Gastrocnemius medialis (tissue), 4 donors: ENCODE data around the gene MPV17. TPM values are rescaled to one million over a fixed set of nuclear protein-coding genes. Genes with fewer than 3 reads are reported as not detected.

Experiments used
- ATAC-seq, 2 donors: fragments of 150-250 bp; one replicate each; pipeline ENCODE4 v1.9.1; 2016
- DNase-seq, 2 donors: peaks; one replicate each; pipeline ENCODE4 v3.0.0-alpha.2; 2019
- H3K27ac ChIP-seq, 4 donors: fragments of 200-600 bp; sonication (generic); 1 replicate in 1 of 4; 2 replicates in 3 of 4; pipeline ENCODE4 v1.5.1; 2016 to 2018; ENCODE audit warnings: mild to moderate bottlenecking in 2 of 4, moderate library complexity in 1 of 4
- H3K27me3 ChIP-seq, 3 donors: fragments of 200-600 bp; sonication (generic) in 2 of 3; 1 replicate in 1 of 3; 2 replicates in 2 of 3; pipeline versions ENCODE4 v1.5.1 to v1.6.0; 2016 to 2019; ENCODE audit warnings: mild to moderate bottlenecking in 1 of 3, moderate library complexity in 1 of 3
- H3K36me3 ChIP-seq, 2 donors: fragments of 200-600 bp; sonication (generic) in 1 of 2; one replicate each; pipeline ENCODE4 v1.5.1; 2017 to 2018
- H3K4me1 ChIP-seq, 2 donors: fragments of 200-600 bp; sonication (generic) in 1 of 2; one replicate each; pipeline ENCODE4 v1.5.1; 2016 to 2017; ENCODE audit warnings: mild to moderate bottlenecking in 2 of 2
- H3K4me3 ChIP-seq, 4 donors: fragments of 200-600 bp; sonication (generic) in 3 of 4; 1 replicate in 1 of 4; 2 replicates in 3 of 4; pipeline ENCODE4 v1.5.1; 2016 to 2019; ENCODE audit warnings: mild to moderate bottlenecking in 2 of 4
- H3K9me3 ChIP-seq, 3 donors: fragments of 200-600 bp; sonication (generic) in 2 of 3; 1 replicate in 1 of 3; 2 replicates in 2 of 3; pipeline ENCODE4 v1.5.1; 2016 to 2019
- POLR2A ChIP-seq, 2 donors: fragments of 450-650 bp; IDR thresholded peaks; one replicate each; pipeline ENCODE4 v1.6.1; 2017; ENCODE audit warnings: antibody characterized with exemption in 2 of 2, mild to moderate bottlenecking in 2 of 2, moderate library complexity in 2 of 2
- in situ Hi-C, 4 donors: fragments of 200-750 bp; cut with MboI; loops; one replicate each; pipeline versions ENCODE4 v1.15.0 to v1.8.0; 2017; ENCODE audit warnings: low sequenced_read_pairs in 4 of 4
- intact Hi-C: fragments of 100-400 bp; cut with DNase I; formaldehyde crosslinking; loops from one replicate; pipeline ENCODE4 v1.15.1; 2023; ENCODE audit warnings: low total_unique reads
- total RNA-seq, 4 donors: library from RNA; depleted of rRNA; stranded (reverse); fragments of >200 nt; gene quantifications; one replicate each; pipeline versions ENCODE4 v1.1.0 to v1.2.3, GENCODE V29; 2016
- TF ChIP-seq, protein P1 (sequence below), 5 experiments: fragments of 450-650 bp in 3 of 5; fragments of 200-600 bp in 2 of 5; sonication (generic) in 2 of 5; IDR thresholded peaks in 4 of 5; conservative IDR thresholded peaks in 1 of 5; 1 replicate in 4 of 5; 2 replicates in 1 of 5; pipeline ENCODE4 v1.5.1; 2016 to 2019; ENCODE audit warnings: antibody characterized with exemption in 5 of 5, mild to moderate bottlenecking in 3 of 5, moderate library complexity in 3 of 5

MPV17 gene
- total RNA-seq, 4 donors from 2014 or later = 9.9 to 16.0 (median 11.5) TPM

DNA sequence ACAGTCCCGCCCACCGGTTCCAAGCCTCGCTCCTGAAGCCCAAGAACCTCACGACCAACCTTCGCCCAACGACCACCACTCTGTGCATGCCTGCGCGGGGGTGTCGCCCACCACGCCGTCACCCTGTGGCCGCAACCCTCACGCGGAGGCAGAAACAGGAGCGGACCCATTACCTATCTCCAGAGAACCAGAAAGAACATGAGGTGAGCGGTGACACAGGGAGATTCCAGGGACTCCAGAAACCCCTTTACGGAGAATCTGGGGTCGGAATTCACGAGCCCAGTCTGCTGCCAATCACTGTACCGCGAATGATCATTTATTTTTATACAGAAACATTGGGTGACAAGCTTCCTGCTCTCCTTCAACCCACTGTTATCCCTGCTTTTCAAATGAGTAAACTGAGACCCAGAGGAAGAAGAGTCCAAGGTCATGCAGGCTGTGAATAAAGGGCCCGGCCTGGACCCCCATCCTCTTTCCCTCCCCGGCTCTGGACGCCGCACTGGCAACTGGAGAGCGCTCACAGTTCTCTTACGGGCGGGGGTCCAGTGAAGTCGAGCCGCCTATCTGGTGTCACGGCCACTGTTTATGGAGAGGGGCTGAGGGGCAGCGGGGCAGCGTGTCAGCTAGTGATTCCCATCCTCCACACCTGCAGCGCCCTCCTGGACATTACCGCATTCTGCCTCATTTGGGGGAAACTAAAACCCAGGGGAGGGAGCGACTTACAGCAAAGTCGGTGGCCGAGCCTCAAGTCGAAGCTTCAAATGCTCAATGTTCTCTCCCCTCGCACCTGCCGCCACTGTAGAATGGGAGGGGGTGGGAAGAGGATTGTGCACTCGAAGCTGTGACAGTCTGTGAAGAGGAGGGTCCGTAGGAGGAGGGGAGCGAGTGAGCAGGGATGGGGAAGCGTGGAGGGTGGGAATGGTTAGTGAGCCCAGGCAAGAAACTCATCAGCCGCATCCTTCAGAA is 59.3 kb downstream of the MPV17 start:
- Histone ChIP-seq H3K36me3 (no peaks in the 10 kb centered on the region), H3K27ac (no peak overlapping the region), H3K4me3 (peak overlapping the region; percentile 51 to 78 (median 58)), H3K4me1 (peaks cover 25 to 26% of the 10 kb centered on the region in 2 donors), H3K27me3 (peaks cover 71 to 77% (median 74%) of the 10 kb centered on the region in 3 donors), H3K9me3 (no peaks in the 10 kb centered on the region)
- in situ Hi-C loops (no loop called here), intact Hi-C loops (loop anchor here (1.0 kb wide), 1 partner anchor 40 kb away; no protein-coding TSS in a partner anchor)
- TF ChIP-seq, protein P1, sequence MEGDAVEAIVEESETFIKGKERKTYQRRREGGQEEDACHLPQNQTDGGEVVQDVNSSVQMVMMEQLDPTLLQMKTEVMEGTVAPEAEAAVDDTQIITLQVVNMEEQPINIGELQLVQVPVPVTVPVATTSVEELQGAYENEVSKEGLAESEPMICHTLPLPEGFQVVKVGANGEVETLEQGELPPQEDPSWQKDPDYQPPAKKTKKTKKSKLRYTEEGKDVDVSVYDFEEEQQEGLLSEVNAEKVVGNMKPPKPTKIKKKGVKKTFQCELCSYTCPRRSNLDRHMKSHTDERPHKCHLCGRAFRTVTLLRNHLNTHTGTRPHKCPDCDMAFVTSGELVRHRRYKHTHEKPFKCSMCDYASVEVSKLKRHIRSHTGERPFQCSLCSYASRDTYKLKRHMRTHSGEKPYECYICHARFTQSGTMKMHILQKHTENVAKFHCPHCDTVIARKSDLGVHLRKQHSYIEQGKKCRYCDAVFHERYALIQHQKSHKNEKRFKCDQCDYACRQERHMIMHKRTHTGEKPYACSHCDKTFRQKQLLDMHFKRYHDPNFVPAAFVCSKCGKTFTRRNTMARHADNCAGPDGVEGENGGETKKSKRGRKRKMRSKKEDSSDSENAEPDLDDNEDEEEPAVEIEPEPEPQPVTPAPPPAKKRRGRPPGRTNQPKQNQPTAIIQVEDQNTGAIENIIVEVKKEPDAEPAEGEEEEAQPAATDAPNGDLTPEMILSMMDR (IDR thresholded peaks at IDR 0.05 in 4 of 5, conservative IDR thresholded peaks at IDR 0.05 in 1 of 5) = no peak
- no peak for TF ChIP-seq POLR2A (IDR thresholded peaks at IDR 0.05)
- DNase-seq (no peak), ATAC-seq (no peak)

DNA sequence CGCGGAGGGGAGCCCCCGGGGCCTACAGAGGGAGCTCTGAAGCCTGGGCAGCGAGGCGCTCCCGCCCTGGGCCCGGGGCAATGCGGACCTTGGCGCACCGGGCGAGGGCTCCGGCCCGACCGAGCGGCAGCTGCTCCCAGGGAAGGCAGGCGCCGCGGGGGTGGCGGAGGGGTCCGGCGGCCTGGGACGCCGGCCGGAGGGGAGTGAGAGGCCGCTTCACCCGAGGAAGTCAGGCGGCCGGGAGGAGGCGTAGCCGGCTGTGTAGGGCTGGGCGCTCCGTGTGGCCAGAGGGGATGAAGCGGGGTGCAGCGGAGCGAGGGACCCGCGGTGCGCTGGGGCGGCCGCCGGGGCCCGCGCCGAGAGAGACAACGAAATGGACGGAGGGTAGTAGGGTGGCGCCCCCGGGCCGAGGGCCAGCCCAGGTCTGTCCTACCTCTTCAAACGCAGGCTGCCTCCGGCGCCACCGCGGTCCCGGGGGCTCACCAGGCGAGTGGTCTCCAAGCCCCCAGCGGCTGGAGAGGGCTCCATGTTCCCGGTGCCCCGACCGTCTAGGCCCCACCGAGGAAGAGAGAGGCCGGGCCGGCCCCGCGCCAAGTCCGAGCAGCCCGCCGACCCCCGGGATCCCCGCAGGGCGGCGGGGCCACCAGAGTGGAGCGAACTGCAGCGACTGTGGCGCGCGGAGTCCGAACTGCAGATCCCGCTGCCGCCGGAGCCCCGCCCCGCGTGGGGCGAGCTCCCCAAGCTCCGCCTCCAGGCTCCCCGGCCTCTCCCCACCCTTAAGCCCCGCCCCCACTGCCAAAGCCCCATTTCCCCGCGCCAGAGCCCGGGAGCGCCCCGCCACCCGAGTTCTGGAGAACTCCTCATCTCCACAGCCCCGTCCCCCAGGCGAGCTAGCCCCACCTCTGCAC is 60.3 kb downstream of the MPV17 start, which contains the start of gene SLC30A3:
Gene SLC30A3, minus strand, starts transcription at position 669 of the 908 bp plus-strand sequence. Its CDS starts 141 bp downstream, at position 528.
- Histone ChIP-seq H3K4me1 (peaks cover 25 to 26% of the 10 kb centered on the region in 2 donors), H3K9me3 (no peaks in the 10 kb centered on the region), H3K27me3 (peaks cover 71 to 80% (median 77%) of the 10 kb centered on the region in 3 donors), H3K4me3 (peak within 1 kb of the TSS; percentile 51 to 78 (median 58)), H3K27ac (no peak within 1 kb of the TSS), H3K36me3 (no peaks in the 10 kb centered on the region)
- intact Hi-C loops (no loop called here), in situ Hi-C loops (no loop called here)
- TF ChIP-seq, protein P1 (IDR thresholded peaks at IDR 0.05 in 4 of 5, conservative IDR thresholded peaks at IDR 0.05 in 1 of 5) = no peak
- no peak for TF ChIP-seq POLR2A (IDR thresholded peaks at IDR 0.05)
- DNase-seq = peak in 1 of 2 donors; percentile 28
- peak in 1 of 2 donors; percentile 46 for ATAC-seq

DNA sequence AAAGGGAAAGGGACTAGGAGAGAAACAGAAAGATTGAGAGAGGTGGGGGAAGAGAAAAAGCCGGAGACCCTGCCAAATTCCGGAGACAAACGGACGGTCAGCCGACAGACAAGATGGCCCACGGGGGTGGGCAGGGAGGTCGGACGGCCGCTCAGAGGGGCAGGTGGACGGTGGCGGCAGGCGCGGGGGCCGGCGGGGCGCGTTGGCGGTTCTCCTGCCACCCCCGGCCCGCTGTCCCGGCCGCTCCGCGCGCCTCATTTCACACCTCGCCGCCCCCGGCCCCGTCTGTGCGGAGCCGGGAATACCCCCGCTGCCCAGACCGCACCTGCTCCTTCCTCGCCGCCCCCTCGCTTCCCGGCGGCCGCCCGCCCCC is 61.0 kb downstream of the MPV17 start:
- H3K27me3 ChIP-seq = peaks cover 71 to 82% (median 71%) of the 10 kb centered on the region in 3 donors
- in situ Hi-C loops = no loop called here

More for the DNA sequence above, 61.0 kb downstream of the MPV17 start:
- DNase-seq (no peak), ATAC-seq (no peak)
- Histone ChIP-seq H3K36me3 (no peaks in the 10 kb centered on the region), H3K4me1 (peaks cover 25 to 26% of the 10 kb centered on the region in 2 donors), H3K9me3 (no peaks in the 10 kb centered on the region), H3K4me3 (peak overlapping the region in 3 of 4 donors; percentile 51 to 78 (median 63)), H3K27ac (no peak overlapping the region)
- intact Hi-C loops = no loop called here
- TF ChIP-seq, protein P1 (IDR thresholded peaks at IDR 0.05 in 4 of 5, conservative IDR thresholded peaks at IDR 0.05 in 1 of 5) = no peak
- no peak for TF ChIP-seq POLR2A (IDR thresholded peaks at IDR 0.05)
